ENCODE results near the gene MYL5.

MYL5 gene

GRCh38 chr4:663046-663437 is 11.3 kb upstream of the MYL5 start:
- no peak for TF ChIP-seq SCRT1 (tag by site-specific recombination; IDR thresholded peaks at IDR 0.05; ENCODE audit: borderline replicate concordance)
- TF ChIP-seq ZEB2 (tag by site-specific recombination; IDR thresholded peaks at IDR 0.05): no peak
- no peak for TF ChIP-seq ZNF837 (tag by site-specific recombination; IDR thresholded peaks at IDR 0.05)
- no peak for TF ChIP-seq ZFHX2 (tag by site-specific recombination; conservative IDR thresholded peaks at IDR 0.05)
- TF ChIP-seq ZNF202 (tag by site-specific recombination; IDR thresholded peaks at IDR 0.05; ENCODE audit: borderline replicate concordance): no peak
- TF ChIP-seq SETDB1 (IDR thresholded peaks at IDR 0.05; ENCODE audit: insufficient read length, low read length): no peak
- TF ChIP-seq ZNF660 (tag by site-specific recombination; IDR thresholded peaks at IDR 0.05): no peak
- TF ChIP-seq ZNF843 (tag by site-specific recombination; IDR thresholded peaks at IDR 0.05): no peak
- TF ChIP-seq ZNF768 (tag by site-specific recombination; IDR thresholded peaks at IDR 0.05): no peak
- TF ChIP-seq SCRT2 (tag by site-specific recombination; IDR thresholded peaks at IDR 0.05): no peak
- TF ChIP-seq ZNF350 (tag by site-specific recombination; IDR thresholded peaks at IDR 0.05): no peak
- TF ChIP-seq ZBTB48 (tag by site-specific recombination; IDR thresholded peaks at IDR 0.05): no peak
- TF ChIP-seq RBAK (tag by site-specific recombination; IDR thresholded peaks at IDR 0.05): no peak
- no peak for TF ChIP-seq GLI2 (tag by site-specific recombination; IDR thresholded peaks at IDR 0.05; ENCODE audit: borderline replicate concordance, low read depth)
- TF ChIP-seq ZBTB17 (tag by site-specific recombination; IDR thresholded peaks at IDR 0.05): no peak
- H3K4me1 ChIP-seq (ENCODE audit: control insufficient read depth, insufficient read depth, low read length): no peaks in the 10 kb centered on the region
- no peak overlapping the region for H3K4me3 ChIP-seq (ENCODE audit: low read depth, low read length)
- H3K36me3 ChIP-seq (ENCODE audit: control insufficient read depth in 2 of 2, insufficient read depth in 1 of 2, low read length in 2 of 2): no peaks in the 10 kb centered on the region
- no peaks in the 10 kb centered on the region for H3K9me3 ChIP-seq (ENCODE audit: control insufficient read depth, insufficient read depth, low read depth, low read length)
- POLR2A ChIA-PET: no interaction called here
- H3K27ac ChIP-seq (ENCODE audit: extremely low read depth, low read depth, low read length): no peak overlapping the region
- CTCF ChIA-PET: no interaction called here

DNA sequence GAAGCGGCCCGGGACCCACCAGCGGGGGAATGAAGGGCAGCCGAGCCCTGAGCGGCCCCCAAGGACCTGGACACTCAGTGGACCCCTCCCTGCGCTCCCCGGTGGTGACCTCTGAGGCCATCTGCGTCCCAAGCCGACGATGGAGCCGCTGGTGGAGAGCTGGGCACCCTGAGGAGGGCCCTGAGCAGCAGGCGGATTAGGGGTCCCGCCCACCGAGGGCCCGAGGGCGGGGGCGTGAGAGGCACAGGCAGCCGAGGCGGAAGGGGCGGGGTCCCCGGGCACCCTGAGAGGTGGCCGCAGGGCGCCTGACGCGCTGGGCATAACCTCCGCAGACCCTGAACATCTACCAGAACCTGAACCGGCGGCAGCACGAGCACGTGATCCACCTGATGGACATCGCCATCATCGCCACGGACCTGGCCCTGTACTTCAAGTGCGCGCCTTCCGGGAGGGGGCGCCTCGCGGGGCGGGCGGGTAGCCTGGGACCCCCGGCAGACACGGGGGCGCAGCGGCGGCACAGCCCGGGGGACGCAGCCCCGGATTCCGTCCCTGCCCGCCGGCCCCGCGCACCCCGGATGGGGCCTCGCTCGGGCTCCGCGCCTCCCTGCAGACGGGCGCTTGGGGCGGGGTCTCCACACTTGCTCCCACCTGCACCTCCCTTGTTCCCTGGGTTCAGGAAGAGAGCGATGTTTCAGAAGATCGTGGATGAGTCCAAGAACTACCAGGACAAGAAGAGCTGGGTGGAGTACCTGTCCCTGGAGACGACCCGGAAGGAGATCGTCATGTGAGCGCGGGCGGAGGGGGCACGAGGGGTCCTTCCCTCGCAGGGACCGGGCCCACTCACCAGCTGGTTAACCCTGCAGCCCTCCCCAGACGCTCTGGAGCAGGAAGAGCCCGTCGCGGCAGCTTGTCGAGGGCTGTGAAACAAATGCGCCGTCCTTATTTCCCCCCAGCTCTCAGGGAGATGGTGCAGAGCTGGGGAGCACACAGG is 10.6 kb upstream of the MYL5 start:
- Histone ChIP-seq H3K36me3 (ENCODE audit: control insufficient read depth in 2 of 2, insufficient read depth in 1 of 2, low read length in 2 of 2) (no peaks in the 10 kb centered on the region), H3K9me3 (ENCODE audit: control insufficient read depth, insufficient read depth, low read depth, low read length) (no peaks in the 10 kb centered on the region), H3K4me1 (ENCODE audit: control insufficient read depth, insufficient read depth, low read length) (no peaks in the 10 kb centered on the region), H3K4me3 (ENCODE audit: low read depth, low read length) (no peak overlapping the region), H3K27ac (ENCODE audit: extremely low read depth, low read depth, low read length) (no peak overlapping the region)
- no peak for TF ChIP-seq ZNF140 (tag by site-specific recombination; IDR thresholded peaks at IDR 0.05)
- no peak for TF ChIP-seq FEZF1 (tag by site-specific recombination; IDR thresholded peaks at IDR 0.05)
- no peak for TF ChIP-seq ZNF580 (tag by site-specific recombination; IDR thresholded peaks at IDR 0.05)
- TF ChIP-seq ZNF266 (tag by site-specific recombination; IDR thresholded peaks at IDR 0.05; ENCODE audit: low read depth): no peak
- TF ChIP-seq, protein P1, sequence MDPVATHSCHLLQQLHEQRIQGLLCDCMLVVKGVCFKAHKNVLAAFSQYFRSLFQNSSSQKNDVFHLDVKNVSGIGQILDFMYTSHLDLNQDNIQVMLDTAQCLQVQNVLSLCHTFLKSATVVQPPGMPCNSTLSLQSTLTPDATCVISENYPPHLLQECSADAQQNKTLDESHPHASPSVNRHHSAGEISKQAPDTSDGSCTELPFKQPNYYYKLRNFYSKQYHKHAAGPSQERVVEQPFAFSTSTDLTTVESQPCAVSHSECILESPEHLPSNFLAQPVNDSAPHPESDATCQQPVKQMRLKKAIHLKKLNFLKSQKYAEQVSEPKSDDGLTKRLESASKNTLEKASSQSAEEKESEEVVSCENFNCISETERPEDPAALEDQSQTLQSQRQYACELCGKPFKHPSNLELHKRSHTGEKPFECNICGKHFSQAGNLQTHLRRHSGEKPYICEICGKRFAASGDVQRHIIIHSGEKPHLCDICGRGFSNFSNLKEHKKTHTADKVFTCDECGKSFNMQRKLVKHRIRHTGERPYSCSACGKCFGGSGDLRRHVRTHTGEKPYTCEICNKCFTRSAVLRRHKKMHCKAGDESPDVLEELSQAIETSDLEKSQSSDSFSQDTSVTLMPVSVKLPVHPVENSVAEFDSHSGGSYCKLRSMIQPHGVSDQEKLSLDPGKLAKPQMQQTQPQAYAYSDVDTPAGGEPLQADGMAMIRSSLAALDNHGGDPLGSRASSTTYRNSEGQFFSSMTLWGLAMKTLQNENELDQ (tag by site-specific recombination; IDR thresholded peaks at IDR 0.05; ENCODE audit: low read depth): no peak
- TF ChIP-seq, protein P2, sequence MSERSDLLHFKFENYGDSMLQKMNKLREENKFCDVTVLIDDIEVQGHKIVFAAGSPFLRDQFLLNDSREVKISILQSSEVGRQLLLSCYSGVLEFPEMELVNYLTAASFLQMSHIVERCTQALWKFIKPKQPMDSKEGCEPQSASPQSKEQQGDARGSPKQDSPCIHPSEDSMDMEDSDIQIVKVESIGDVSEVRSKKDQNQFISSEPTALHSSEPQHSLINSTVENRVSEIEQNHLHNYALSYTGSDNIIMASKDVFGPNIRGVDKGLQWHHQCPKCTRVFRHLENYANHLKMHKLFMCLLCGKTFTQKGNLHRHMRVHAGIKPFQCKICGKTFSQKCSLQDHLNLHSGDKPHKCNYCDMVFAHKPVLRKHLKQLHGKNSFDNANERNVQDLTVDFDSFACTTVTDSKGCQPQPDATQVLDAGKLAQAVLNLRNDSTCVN (tag by site-specific recombination; optimal IDR thresholded peaks at IDR 0.05): no peak
- no peak for TF ChIP-seq ZSCAN16 (tag by site-specific recombination; IDR thresholded peaks at IDR 0.05)
- TF ChIP-seq, protein P3, sequence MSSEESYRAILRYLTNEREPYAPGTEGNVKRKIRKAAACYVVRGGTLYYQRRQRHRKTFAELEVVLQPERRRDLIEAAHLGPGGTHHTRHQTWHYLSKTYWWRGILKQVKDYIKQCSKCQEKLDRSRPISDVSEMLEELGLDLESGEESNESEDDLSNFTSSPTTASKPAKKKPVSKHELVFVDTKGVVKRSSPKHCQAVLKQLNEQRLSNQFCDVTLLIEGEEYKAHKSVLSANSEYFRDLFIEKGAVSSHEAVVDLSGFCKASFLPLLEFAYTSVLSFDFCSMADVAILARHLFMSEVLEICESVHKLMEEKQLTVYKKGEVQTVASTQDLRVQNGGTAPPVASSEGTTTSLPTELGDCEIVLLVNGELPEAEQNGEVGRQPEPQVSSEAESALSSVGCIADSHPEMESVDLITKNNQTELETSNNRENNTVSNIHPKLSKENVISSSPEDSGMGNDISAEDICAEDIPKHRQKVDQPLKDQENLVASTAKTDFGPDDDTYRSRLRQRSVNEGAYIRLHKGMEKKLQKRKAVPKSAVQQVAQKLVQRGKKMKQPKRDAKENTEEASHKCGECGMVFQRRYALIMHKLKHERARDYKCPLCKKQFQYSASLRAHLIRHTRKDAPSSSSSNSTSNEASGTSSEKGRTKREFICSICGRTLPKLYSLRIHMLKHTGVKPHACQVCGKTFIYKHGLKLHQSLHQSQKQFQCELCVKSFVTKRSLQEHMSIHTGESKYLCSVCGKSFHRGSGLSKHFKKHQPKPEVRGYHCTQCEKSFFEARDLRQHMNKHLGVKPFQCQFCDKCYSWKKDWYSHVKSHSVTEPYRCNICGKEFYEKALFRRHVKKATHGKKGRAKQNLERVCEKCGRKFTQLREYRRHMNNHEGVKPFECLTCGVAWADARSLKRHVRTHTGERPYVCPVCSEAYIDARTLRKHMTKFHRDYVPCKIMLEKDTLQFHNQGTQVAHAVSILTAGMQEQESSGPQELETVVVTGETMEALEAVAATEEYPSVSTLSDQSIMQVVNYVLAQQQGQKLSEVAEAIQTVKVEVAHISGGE (tag by site-specific recombination; conservative IDR thresholded peaks at IDR 0.05; ENCODE audit: low read depth): no peak
- no peak for TF ChIP-seq ZNF341 (tag by site-specific recombination; IDR thresholded peaks at IDR 0.05; ENCODE audit: low read depth)
- TF ChIP-seq SP2 (tag by site-specific recombination; IDR thresholded peaks at IDR 0.05): no peak
- ChIA-PET POLR2A (interaction anchor here (0.6 to 1.1 kb wide), 2 partner anchors 10 to 48 kb away, joined by 3 to 4 read pairs; partner anchors contain the start of genes ATP5ME and MYL5), CTCF (no interaction called here)

All from HEK293 (cell line).